Glomerular endothelial cell (primary cell): ENCODE data around the gene EVX1. TPM values are rescaled to one million over a fixed set of nuclear protein-coding genes. Genes with fewer than 3 reads are reported as not detected.

Experiments
- DNase-seq: peaks from one replicate; pipeline ENCODE4 v3.0.0-alpha.2; 2011; ENCODE audit warnings: low read depth, low spot score; ENCODE audit errors: extremely low read depth
- total RNA-seq: library from RNA; depleted of rRNA; stranded (reverse); fragments of >200 nt; gene quantifications from 2 replicates; pipeline ENCODE4 v1.2.3, GENCODE V29; 2015

The EVX1 gene
- total RNA-seq, 1 donor from 2014 or later = not detected

DNA sequence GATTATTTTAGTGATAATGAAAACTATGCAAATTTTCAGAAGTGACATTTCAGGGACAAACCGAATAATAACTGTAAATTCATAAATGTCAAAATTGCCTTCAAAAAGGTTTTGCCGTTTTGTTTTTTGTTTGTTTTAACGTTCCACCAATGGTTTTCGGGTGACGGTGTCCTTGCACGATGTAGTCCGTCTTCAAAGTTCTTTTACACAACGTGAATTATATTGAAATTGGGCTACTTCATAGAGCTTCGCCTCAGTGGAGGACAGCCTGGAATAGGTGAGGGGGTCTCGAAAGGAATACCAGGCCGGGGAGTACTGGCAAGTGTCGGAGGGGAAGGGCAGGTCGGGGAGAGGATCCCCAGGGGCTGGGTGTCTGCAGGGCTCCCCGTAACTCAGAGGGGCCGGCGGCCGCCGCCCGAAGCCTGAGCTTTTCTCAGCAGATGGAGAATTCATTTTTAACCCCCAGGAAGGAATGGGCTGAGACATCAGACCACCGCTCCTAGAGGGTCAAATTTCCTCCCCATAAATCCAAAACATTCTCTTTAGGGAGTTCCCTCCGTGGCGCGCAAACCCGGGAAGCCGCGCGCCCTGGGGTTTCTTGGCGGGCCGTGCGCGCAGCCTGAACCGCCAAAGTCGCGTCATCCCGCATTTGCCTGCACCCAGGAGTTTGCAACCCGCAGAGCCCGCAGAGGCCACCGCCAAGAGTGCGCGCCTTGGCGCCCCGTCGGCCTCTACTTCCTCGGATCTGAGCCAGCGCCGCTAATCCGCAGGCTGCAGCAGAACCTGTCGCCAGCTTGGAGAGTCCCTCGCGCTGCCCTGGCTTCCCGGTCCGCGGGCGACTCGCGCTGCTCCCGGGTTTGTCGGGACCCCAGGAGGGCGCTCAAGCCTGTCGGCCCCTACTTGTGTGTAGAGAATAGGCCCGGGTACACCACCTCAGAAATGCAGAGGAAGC, 17.3 kb upstream of the EVX1 start:
- DNase-seq = no peak

DNA sequence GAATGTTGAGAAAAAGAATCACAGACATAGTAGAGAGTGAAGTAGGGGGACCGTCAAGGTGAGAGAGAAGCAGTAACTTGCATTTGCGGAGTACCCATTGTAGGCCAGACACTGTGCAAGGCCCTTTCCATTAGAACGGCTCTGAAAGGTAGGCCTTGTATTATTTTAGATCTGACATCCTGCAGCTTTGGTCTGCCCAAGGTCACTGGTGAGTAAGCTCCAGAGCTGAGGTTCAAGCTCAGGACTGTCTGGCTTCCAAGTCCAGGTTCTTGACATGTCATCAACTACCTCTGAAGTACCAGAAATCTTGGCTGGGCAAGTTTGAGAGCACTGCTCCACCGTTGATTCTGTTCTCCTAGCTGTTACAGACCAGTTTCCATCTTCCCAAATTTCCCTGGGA, 13.2 kb upstream of the EVX1 start:
- DNase-seq = no peak

DNA sequence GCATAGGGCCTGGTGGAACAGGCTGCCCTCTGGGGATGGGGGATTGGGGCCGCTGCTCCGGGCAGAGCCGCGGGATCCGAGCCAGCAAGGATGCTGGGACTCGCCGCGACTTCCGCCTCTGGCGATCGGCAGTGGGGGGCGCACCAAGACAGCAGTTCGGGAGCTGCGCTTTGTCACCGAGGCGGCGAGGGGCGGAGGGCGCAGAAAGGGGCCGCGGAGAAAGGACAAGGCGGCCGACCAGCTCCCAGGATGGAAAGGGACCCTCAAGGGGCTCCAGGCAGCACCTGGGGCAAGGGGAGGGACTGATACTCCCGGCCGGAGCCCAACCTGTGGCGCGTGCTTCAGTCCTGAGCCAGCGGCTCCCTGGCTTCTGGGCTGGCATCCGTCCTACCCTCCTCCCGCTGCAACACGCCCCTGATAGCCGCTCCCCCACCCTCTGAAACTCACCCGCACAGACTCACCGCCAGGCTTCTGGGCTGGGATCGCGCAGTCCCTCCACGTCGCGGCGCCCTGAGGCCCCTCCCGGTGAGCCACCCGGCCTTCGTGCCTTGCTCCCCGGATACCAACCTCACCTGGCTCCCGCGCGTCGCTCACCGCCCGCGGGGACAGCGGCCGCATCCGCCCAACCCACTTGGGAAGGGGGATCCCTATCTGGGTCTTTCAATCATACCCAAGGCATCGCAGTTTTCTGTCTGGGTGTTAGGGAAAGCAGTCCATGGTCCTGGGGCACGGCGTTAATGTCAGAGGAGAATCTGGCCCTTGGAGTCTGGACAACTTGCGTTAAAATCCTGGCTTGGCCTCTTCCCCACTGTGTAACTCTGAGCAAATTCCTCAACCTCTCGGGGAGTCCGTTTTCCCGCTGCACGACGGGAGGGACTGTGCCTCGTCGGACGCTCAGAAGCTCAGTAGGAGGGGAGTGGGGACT, 7.0 kb upstream of the EVX1 start:
- no peak for DNase-seq

DNA sequence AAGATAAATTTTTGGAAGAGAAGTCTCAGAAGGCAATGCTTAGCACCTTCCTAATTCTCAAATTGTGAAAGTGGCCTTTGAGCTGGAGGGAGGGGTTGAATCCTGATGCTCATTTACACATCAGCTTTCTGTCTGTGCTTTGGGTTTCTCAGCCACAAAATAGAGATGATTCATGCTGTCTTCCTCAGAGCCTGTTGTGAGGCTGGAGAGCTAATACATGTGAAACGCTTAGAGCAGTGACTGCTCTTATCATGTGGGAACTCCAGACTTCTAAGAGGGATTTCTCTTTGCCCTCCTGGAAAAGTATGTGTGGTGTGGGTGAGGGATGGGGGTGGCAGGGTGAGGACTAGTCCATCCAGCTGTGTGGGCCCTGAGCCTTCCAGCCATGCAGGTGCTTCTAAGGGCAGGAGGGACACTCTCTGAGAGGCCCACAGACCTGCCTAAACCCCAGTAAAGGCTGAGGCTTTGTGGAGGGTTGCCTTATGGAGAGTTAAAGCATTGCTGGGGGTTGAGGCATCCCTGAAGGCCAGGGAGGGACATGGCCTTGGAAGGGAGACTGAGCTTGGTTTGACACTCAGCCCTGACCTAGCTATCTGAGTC, 4.8 kb upstream of the EVX1 start:
- no peak for DNase-seq

DNA sequence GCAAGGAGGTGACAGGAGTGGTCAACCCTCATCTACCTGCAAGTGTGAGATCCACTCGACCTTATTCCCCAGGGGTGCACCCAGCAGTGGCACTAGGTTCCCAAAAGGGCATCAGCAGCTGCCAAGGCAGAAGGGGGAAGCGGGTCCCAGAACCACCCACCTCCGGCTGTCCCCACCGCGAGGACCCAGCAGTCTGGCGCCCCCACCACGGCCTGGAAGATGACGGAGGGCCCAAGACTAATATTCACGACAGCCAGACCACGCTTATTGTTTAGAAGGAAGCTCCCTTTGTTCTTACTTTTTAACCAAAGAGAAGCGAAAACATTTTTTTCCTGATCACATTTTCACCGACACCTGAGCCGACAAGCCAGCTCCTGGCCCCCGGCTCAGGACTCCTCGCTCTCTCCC, 3.6 kb upstream of the EVX1 start:
- DNase-seq = no peak

DNA sequence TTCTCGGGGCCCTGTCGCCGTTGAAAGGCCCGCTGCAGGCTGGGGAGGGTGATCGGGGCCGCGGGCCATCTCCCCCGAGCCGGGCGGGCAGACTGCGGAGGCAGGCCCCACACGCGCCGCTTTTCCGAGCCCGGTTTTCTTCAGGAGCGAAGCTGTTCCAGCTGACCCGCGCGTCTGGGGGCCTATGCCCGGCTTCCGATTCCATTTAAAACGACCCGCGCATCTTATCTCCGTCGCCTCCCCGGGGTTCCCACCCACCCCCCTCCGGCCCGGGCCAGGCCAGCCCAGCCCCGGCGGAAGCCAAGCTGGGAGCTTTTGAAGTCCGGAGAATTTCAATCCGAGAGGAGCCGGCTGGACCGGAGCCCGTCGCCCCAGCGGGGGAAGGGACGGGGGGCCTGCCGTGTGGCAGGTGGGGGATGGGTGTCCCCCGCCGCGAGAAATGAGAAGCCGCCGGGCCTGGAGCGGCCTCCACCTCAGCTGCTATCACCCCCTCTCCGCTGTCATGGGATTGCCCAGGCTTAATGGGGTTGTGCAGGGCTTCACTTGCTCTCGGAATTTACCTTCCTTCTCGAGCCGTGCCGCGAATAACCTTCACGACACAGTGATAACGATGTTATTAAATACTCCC, 3.1 kb upstream of the EVX1 start:
- DNase-seq = no peak

DNA sequence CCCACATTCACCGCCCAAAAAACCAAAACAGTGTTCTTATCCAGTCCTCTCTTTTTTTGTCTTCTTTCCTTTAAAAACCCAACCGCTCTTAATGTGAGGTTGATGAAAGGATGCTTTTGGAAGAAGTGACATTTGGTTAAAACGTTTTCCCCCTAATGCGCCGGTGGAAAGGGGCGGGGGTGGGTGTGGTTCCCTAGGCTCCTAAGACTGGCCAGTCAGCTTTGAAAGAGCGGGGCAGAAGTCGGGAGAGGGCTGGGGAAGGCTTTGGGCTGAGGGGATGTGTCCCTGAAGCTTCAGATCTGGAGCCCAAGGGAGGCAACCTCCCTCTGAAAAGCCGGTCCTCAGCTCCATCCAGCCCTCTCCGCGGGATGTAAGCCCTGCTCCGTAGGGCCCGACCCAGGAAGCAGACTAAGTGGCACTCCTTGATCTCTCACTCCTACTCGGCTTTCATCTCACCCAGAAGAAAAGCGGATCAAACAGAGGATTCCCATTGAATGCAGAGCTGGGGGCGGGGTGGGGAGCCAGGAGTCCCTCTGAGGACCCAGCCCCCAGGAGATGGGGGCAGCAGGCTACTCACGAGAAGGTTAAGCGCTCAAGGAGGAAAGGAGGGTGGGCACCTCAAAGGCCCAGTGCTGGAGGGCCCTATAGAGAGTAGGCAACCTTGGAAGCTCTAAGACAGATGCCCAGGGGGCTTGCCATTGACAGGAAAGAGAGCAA, 2.4 kb upstream of the EVX1 start:
- no peak for DNase-seq

DNA sequence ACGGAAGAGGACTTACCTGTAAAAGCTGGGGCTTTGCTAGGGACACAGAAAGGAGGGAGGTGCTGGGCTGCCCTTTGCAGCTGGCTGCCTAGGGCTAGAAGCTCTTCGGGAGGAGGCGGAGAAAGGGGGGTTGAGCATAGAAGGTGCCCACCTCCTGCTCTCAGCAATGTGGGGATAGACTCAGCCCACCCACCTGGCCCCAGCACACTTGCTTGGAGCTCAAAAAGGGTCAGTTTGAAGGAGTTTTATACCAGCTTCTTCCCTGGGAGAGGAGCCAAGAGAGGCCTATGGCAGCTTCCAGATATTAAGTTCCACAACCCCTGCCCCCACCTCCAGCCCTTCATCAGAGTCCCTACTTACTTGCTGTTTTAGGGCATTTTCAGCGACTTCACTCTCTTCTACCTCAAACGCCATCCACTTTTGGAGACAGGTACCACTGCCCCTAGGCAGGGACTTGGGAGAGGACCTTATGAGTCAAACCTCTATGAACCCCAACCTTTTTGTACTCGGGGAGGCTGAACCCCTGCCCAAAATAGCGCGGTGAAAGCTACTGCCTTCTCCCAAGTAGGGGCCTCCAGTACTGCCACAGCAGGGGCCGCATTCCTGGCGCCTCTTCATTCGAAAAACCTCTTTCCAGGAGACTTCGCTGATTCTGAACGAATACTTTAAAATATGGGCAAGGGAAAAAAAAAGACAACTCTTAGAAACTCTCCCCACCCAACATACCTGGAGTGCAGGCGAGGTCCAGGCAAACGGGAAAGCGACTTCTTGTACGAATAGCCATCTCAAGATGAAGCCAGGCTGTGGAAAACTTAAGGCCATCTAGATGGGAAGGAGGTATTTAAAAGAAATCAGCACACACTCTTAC, 1.2 kb upstream of the EVX1 start:
- no peak for DNase-seq

DNA sequence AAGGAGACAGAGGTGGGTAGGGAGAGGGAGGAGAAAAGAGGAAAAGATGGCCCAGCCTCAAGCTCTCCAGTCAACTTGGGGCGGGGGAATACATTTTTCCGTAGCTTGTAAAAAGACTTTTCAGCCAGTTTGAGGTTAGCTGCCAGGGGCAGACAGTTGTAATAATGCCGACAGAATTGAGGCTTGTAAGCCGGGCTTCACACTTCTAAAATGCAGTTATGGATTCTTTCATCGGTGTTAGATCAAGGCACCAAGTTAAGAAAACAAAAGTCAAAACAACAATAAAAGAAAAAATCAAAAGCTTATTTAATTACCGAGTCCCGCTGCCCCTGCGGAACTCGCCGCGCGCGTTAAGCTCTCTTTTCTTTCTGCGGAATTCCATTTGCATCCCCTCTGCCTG, 448 bp upstream of the EVX1 start:
- DNase-seq = no peak

DNA sequence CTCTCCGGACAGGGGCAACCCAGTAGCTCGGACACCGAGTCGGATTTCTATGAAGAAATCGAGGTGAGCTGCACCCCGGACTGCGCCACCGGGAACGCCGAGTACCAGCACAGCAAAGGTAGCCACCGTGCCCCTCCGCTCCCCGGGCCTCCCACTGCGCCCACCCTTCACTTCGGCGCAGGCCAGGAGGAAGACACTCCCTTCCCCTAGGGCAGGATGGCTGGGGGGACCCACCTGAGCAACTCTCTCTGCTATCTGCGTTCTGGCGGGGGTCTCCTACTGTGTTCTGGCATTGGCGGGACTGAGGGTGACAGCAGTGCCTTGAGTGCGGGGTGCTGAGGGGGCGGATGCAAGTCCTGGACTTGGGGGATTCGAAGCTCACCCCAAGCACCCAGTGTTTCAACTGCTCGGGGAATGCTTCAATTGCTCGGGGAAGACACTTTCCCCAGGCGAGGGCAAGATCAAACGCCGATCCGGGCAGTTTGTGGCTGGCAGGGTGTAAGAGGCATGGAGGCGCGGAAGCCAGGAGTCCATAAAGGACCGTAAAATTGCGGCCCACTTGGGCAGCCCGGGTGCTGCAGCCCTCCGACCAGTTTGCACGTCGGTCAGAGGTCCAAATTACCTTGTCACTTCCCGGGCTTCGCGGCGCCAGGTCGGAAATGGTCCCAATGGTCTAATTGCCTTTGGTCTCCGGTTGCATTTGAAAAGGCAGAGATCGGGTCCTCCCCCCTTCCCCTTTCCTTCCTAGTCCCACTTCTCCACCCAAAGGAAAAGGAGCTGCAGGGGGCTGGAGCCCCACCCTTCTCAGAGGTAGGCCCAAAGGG, 950 bp downstream of the EVX1 start:
- no peak for DNase-seq

DNA sequence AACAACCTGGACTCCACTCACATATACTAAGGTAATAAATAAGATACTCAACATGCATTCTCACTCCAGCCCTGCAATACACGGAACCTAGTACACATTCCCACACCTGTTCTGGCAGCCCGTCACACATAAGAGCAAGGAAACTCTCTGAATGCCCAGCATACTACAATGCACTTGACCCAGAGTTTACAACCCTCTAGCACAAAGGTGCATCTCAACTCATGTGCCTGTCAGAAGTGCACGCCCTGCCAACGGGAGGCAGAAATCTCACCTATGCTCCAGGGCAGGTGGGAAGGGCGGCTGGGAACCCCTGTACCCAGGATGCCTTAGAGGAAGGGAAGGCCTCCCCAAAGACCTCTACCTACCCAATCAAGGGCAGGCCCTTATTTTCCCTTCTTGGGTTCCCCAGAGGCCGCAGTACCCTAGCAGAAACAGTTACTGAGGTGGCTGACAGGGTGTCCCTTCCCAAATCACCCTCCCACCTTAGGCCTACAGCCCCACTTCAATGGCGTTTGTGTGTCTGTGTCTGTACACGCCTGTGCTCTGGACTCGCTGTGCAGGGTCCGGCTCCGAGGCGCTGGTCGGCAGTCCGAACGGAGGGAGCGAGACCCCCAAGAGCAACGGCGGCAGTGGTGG, 2.0 kb downstream of the EVX1 start:
- no peak for DNase-seq

DNA sequence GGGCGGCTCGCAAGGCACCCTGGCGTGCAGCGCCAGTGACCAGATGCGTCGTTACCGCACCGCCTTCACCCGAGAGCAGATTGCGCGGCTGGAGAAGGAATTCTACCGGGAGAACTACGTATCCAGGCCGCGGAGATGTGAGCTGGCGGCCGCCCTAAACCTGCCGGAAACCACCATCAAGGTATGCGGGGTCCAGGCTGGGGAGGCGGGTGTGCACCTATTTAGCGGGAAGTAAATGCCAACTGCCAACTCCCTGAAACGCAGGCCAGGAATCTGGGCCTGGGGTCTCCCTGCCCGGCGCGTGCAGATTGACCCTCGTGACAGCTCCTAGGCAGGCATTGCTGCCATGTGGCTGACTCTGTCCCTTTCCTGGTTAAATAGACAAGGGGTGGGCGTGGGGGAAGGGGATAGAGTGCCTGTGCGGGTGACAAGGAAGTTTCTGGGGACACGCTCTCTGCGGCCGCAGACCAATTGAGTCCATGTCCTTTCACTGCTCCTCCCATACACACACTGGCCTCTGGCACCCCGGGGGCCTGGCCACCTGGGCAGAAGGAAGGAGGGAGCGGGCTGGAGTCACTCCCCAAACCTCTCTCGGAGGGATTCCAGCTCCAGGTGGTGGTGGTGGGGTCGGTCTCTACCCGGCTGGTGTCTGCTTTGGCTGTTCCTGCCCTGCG, 2.7 kb downstream of the EVX1 start:
- DNase-seq = no peak

DNA sequence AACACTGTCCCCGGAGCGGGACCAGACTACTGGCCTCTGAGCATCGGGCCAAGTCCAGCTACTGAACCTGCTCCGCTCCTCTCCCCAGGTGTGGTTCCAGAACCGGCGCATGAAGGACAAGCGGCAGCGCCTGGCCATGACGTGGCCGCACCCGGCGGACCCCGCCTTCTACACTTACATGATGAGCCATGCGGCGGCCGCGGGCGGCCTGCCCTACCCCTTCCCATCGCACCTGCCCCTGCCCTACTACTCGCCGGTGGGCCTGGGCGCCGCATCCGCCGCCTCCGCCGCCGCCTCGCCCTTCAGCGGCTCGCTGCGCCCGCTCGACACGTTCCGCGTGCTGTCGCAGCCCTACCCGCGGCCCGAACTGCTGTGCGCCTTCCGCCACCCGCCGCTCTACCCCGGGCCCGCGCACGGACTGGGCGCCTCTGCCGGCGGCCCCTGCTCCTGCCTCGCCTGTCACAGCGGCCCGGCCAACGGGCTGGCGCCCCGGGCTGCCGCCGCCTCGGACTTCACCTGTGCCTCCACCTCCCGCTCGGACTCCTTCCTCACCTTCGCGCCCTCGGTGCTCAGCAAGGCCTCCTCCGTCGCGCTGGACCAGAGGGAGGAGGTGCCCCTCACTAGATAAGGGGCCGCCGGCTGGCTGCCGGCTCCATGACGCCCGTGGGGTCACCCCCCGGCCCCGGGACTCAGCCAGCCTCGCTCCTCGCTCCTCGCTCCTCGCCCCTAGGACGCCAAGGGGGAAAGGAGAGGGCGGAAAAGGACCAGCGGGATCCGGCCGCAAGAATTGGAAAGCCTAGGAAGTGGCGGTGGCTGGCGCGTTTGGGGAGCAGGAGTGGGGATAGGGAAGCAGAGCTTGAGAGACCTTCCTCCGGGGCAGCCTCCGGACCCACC, 3.4 kb downstream of the EVX1 start:
- DNase-seq = no peak

DNA sequence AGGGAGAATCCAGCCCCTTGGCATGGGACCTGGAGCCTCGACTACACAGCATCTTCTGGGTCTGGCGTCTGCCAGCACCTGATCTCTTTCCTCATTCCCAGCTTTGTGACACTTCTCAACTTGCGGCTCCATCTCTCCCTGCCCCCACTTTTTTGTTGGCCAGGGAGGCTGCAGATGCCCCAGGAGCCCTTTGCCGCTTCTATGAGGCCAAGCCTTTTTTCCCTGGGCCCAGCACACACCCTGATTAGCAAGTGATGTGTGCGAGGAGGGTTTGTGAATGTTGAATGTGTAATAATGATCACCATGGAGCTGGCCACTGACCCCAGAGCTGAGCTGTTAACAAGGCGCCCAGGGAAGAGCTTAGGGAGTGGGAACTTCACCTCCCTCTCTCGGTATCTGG, 4.4 kb downstream of the EVX1 start:
- DNase-seq = no peak

DNA sequence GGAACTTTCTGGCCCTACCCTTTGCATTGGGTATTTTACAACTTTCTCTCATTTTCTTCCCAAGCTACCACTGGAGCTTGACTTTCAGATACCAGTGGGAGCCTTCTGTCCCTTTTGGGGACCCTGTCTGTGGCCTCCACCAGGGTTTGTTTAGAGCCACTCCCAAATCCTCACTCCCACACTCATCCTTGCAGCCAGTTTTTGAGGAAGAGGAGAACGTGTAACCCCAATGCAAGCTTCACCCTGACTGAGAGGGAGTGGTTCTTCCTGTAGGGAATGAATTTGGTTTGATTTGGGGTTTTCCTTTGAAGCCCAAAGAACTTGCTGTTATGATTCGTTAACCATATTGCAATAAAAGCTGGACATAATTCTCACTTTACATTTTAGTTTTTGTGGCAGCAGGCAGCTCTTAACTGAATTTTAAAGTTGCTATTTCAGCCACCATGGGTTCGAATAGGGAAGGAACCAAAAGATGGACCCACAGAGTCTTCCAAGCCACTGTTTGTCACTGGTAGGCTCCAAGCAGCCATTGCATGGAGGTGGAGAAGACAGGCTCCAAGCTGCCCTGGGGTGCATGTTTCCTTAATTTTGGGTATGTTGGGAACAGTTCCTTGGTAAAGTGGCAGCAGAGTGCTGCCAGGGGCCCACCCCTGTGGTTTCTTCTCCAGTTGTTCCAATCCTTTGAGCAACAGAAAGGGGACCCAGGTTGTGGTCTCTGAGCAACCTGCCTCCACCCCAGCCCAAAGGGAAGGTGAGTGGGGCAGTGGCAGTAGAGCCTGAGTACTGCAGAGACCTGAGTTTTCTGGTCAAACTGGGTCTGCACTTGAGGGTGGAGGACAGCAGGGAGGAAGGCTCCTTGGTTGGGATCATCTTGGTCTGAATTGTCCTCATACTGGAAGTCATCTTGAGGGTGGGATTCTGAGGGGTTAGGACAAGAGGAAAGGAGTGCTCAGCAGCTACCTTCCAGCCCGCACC, 5.1 kb downstream of the EVX1 start:
- no peak for DNase-seq
